Esophagus muscularis mucosa (tissue), 4 donors: ENCODE measurements around the gene SHB.

Source experiments
- EP300 ChIP-seq: sonication (generic); formaldehyde crosslinking; IDR thresholded peaks from one replicate; pipeline ENCODE4 v1.6.1; 2017; ENCODE audit warnings: antibody characterized with exemption
- POLR2A ChIP-seq: fragments of 450-650 bp; IDR thresholded peaks from one replicate; pipeline ENCODE4 v1.6.1; 2017; ENCODE audit warnings: antibody characterized with exemption, moderate library complexity, mild to moderate bottlenecking, low read depth
- POLR2AphosphoS5 ChIP-seq, 2 donors: sonication (generic); formaldehyde crosslinking; IDR thresholded peaks; one replicate each; pipeline ENCODE4 v1.6.1; 2017; ENCODE audit warnings: antibody characterized with exemption in 2 of 2
- TF ChIP-seq, protein P1 (sequence below), 3 experiments: fragments of 200-600 bp in 2 of 3; fragments of 450-650 bp in 1 of 3; sonication (generic) in 2 of 3; IDR thresholded peaks; one replicate each; pipeline ENCODE4 v1.5.1; 2017 to 2019; ENCODE audit warnings: antibody characterized with exemption in 3 of 3, mild to moderate bottlenecking in 2 of 3, moderate library complexity in 1 of 3

DNA sequence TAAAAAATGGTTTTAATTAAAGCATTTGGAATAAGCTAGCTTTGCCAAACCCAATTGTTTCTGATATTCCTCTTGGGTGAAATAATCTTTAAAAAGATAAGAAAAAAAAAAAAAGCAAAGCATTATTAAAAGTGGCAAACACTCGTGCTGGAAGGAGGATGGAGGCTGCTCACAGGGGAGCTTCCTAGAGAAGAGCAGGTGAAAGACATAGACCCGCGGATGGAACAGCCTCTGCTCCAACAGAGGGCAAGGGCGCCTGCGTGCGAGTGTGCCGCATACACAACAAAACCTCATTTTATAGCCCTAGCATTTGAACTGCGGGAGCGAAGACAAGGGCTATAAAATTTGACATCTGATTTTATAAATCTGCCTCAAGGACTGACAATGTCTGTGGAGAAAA lies 131.7 kb downstream of the SHB start:
- TF ChIP-seq POLR2A (no peak), EP300 (no peak), POLR2AphosphoS5 (IDR thresholded peaks at IDR 0.05) (no peak)
- TF ChIP-seq, protein P1, sequence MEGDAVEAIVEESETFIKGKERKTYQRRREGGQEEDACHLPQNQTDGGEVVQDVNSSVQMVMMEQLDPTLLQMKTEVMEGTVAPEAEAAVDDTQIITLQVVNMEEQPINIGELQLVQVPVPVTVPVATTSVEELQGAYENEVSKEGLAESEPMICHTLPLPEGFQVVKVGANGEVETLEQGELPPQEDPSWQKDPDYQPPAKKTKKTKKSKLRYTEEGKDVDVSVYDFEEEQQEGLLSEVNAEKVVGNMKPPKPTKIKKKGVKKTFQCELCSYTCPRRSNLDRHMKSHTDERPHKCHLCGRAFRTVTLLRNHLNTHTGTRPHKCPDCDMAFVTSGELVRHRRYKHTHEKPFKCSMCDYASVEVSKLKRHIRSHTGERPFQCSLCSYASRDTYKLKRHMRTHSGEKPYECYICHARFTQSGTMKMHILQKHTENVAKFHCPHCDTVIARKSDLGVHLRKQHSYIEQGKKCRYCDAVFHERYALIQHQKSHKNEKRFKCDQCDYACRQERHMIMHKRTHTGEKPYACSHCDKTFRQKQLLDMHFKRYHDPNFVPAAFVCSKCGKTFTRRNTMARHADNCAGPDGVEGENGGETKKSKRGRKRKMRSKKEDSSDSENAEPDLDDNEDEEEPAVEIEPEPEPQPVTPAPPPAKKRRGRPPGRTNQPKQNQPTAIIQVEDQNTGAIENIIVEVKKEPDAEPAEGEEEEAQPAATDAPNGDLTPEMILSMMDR (IDR thresholded peaks at IDR 0.05): no peak
